Activated CD8-positive, alpha-beta T cell treated with anti-CD3 and anti-CD28 coated beads, Interleukin-2, amount 10 ng/mL, durations not matched to agents 7 days and 5 days (primary cell): ENCODE data around the gene TMEFF2. TPM values are rescaled to one million over a fixed set of nuclear protein-coding genes. Genes with fewer than 3 reads are reported as not detected.
A peak's percentile ranks its signal among the peaks of the same experiment; 100 is the strongest.

Experiments
- ATAC-seq: fragments of 150-1000 bp; cut with Tn5 transposase; one replicate; pipeline ENCODE4 v1.10.0; 2021; ENCODE audit warnings: moderate library complexity
- CTCF ChIA-PET: fragments of 350-600 bp; sonication (Branson Sonifier 250); formaldehyde crosslinking; loops from one replicate; lab custom pipeline; 2021; ENCODE audit warnings: antibody characterized with exemption; lab: Charles Lee
- POLR2A ChIA-PET: fragments of 350-600 bp; sonication (Branson Sonifier 250); formaldehyde crosslinking; loops from one replicate; lab custom pipeline; 2021; ENCODE audit warnings: antibody characterized with exemption; lab: Charles Lee
- DNase-seq: peaks from one replicate; pipeline ENCODE4 v3.0.0-alpha.2; 2020
- H3K27ac Mint-ChIP-seq: one replicate; pipeline ENCODE4 v1.8.0; 2021; ENCODE audit warnings: mild to moderate bottlenecking, mixed read lengths
- H3K27me3 Mint-ChIP-seq: one replicate; pipeline ENCODE4 v1.8.0; 2021; ENCODE audit warnings: low read depth, mixed read lengths
- H3K36me3 Mint-ChIP-seq: one replicate; pipeline ENCODE4 v1.8.0; 2021; ENCODE audit warnings: low read depth, mixed read lengths
- H3K4me1 Mint-ChIP-seq: one replicate; pipeline ENCODE4 v1.8.0; 2021; ENCODE audit warnings: low read depth, mixed read lengths
- H3K4me3 Mint-ChIP-seq: one replicate; pipeline ENCODE4 v1.8.0; 2021; ENCODE audit warnings: mild to moderate bottlenecking, mixed read lengths
- H3K9me3 Mint-ChIP-seq: one replicate; pipeline ENCODE4 v1.8.0; 2022; ENCODE audit warnings: mixed read lengths; ENCODE audit not compliant: insufficient read depth
- total RNA-seq, 2 experiments: library from RNA; stranded (reverse); gene quantifications; one replicate each; pipeline ENCODE4 v1.2.3, GENCODE V29; 2021

Gene TMEFF2
- not detected for total RNA-seq

GRCh38 chr2:192194866-192195547 lies at the start of gene TMEFF2:
TSS of gene TMEFF2 (minus strand) at chr2:192194933. CDS start at chr2:192194524, 409 bp downstream.
- DNase-seq, result peak; percentile 57
- H3K27me3 Mint-ChIP-seq, result peaks cover 59% of the 10 kb centered on the region
- peak; percentile 75 for ATAC-seq
- no peak within 1 kb of the TSS for H3K27ac Mint-ChIP-seq
- H3K9me3 Mint-ChIP-seq, result no peaks in the 10 kb centered on the region
- ChIA-PET CTCF (interaction anchor here (1.0 to 1.2 kb wide), 2 partner anchors 11 to 33 kb away, joined by 3 to 4 read pairs; no protein-coding TSS in a partner anchor), POLR2A (no interaction called here)
- H3K4me1 Mint-ChIP-seq, result peaks cover 30% of the 10 kb centered on the region
- no peaks in the 10 kb centered on the region for H3K36me3 Mint-ChIP-seq
- peak within 1 kb of the TSS; percentile 70 for H3K4me3 Mint-ChIP-seq

- no peaks in the 10 kb centered on the region for H3K36me3 Mint-ChIP-seq
- no peaks in the 10 kb centered on the region for H3K9me3 Mint-ChIP-seq
- H3K27ac Mint-ChIP-seq, result no peak overlapping the region
- DNase-seq, result no peak
- H3K4me1 Mint-ChIP-seq, result no peaks in the 10 kb centered on the region
- CTCF ChIA-PET, result no interaction called here
- ATAC-seq, result no peak
- POLR2A ChIA-PET, result no interaction called here
- no peaks in the 10 kb centered on the region for H3K27me3 Mint-ChIP-seq
- H3K4me3 Mint-ChIP-seq, result no peak overlapping the region
Observed at GRCh38 chr2:192243488-192243887, 48.8 kb upstream of the TMEFF2 start.

GRCh38 chr2:192236136-192236535 lies 41.4 kb upstream of the TMEFF2 start:
- Mint-ChIP-seq H3K36me3 (no peaks in the 10 kb centered on the region), H3K4me3 (no peak overlapping the region), H3K9me3 (no peaks in the 10 kb centered on the region), H3K27me3 (no peaks in the 10 kb centered on the region), H3K4me1 (no peaks in the 10 kb centered on the region), H3K27ac (no peak overlapping the region)
- DNase-seq (no peak), ATAC-seq (no peak)
- POLR2A ChIA-PET, result no interaction called here
- CTCF ChIA-PET, result no interaction called here

- Mint-ChIP-seq H3K27me3 (peaks cover 3% of the 10 kb centered on the region), H3K36me3 (no peaks in the 10 kb centered on the region), H3K4me1 (no peaks in the 10 kb centered on the region), H3K9me3 (no peaks in the 10 kb centered on the region), H3K27ac (no peak overlapping the region), H3K4me3 (no peak overlapping the region)
- CTCF ChIA-PET, result no interaction called here
- no peak for DNase-seq
- ATAC-seq, result no peak
- POLR2A ChIA-PET, result interaction anchor here (0.7 kb wide), 1 partner anchor 204 kb away, joined by 4 read pairs; no protein-coding TSS in a partner anchor
Observed at GRCh38 chr2:192230889-192231453, 36.2 kb upstream of the TMEFF2 start.

GRCh38 chr2:192228685-192229084 lies 34.0 kb upstream of the TMEFF2 start:
- H3K27ac Mint-ChIP-seq, result no peak overlapping the region
- CTCF ChIA-PET, result no interaction called here

GRCh38 chr2:192218970-192219369 lies 24.2 kb upstream of the TMEFF2 start:
- no peak for ATAC-seq
- H3K4me1 Mint-ChIP-seq, result no peaks in the 10 kb centered on the region
- H3K36me3 Mint-ChIP-seq, result no peaks in the 10 kb centered on the region
- no peak overlapping the region for H3K4me3 Mint-ChIP-seq
- POLR2A ChIA-PET, result no interaction called here
- no peak for DNase-seq
- no peaks in the 10 kb centered on the region for H3K27me3 Mint-ChIP-seq
- H3K9me3 Mint-ChIP-seq, result no peaks in the 10 kb centered on the region
- CTCF ChIA-PET, result no interaction called here
- H3K27ac Mint-ChIP-seq, result no peak overlapping the region

More at GRCh38 chr2:192228685-192229084, 34.0 kb upstream of the TMEFF2 start:
- Mint-ChIP-seq H3K36me3 (no peaks in the 10 kb centered on the region), H3K9me3 (no peaks in the 10 kb centered on the region), H3K4me3 (no peak overlapping the region), H3K27me3 (peaks cover 3% of the 10 kb centered on the region), H3K4me1 (no peaks in the 10 kb centered on the region)
- no peak for ATAC-seq
- no peak for DNase-seq
- POLR2A ChIA-PET, result no interaction called here

GRCh38 chr2:192218377-192218776 lies 23.6 kb upstream of the TMEFF2 start:
- ATAC-seq (no peak), DNase-seq (no peak)
- H3K9me3 Mint-ChIP-seq, result no peaks in the 10 kb centered on the region
- ChIA-PET POLR2A (no interaction called here), CTCF (no interaction called here)
- no peak overlapping the region for H3K4me3 Mint-ChIP-seq
- H3K27me3 Mint-ChIP-seq, result no peaks in the 10 kb centered on the region
- H3K27ac Mint-ChIP-seq, result no peak overlapping the region
- H3K4me1 Mint-ChIP-seq, result no peaks in the 10 kb centered on the region
- no peaks in the 10 kb centered on the region for H3K36me3 Mint-ChIP-seq

GRCh38 chr2:192216336-192216735 lies 21.6 kb upstream of the TMEFF2 start:
- no peaks in the 10 kb centered on the region for H3K4me1 Mint-ChIP-seq
- H3K4me3 Mint-ChIP-seq, result no peak overlapping the region
- CTCF ChIA-PET, result no interaction called here
- POLR2A ChIA-PET, result no interaction called here
- H3K9me3 Mint-ChIP-seq, result no peaks in the 10 kb centered on the region
- DNase-seq (no peak), ATAC-seq (no peak)
- no peaks in the 10 kb centered on the region for H3K36me3 Mint-ChIP-seq
- H3K27me3 Mint-ChIP-seq, result peaks cover 2% of the 10 kb centered on the region
- no peak overlapping the region for H3K27ac Mint-ChIP-seq

GRCh38 chr2:192215096-192215877 lies 20.6 kb upstream of the TMEFF2 start:
- DNase-seq (no peak), ATAC-seq (no peak)
- Mint-ChIP-seq H3K9me3 (no peaks in the 10 kb centered on the region), H3K27me3 (peaks cover 2% of the 10 kb centered on the region), H3K4me3 (no peak overlapping the region), H3K36me3 (no peaks in the 10 kb centered on the region), H3K4me1 (no peaks in the 10 kb centered on the region), H3K27ac (no peak overlapping the region)
- CTCF ChIA-PET, result no interaction called here
- POLR2A ChIA-PET, result no interaction called here

GRCh38 chr2:192208848-192209247 lies 14.1 kb upstream of the TMEFF2 start:
- Mint-ChIP-seq H3K9me3 (no peaks in the 10 kb centered on the region), H3K4me1 (no peaks in the 10 kb centered on the region), H3K36me3 (no peaks in the 10 kb centered on the region), H3K4me3 (no peak overlapping the region), H3K27ac (no peak overlapping the region), H3K27me3 (peaks cover 2% of the 10 kb centered on the region)
- CTCF ChIA-PET, result no interaction called here
- ATAC-seq, result no peak
- POLR2A ChIA-PET, result no interaction called here
- no peak for DNase-seq

- Mint-ChIP-seq H3K27ac (no peak overlapping the region), H3K9me3 (no peaks in the 10 kb centered on the region), H3K4me3 (no peak overlapping the region), H3K27me3 (peaks cover 2% of the 10 kb centered on the region), H3K4me1 (no peaks in the 10 kb centered on the region), H3K36me3 (no peaks in the 10 kb centered on the region)
- DNase-seq, result no peak
- CTCF ChIA-PET, result interaction anchor here (1.0 to 1.4 kb wide), 2 partner anchors 11 kb away, joined by 3 read pairs; partner anchors contain the start of gene TMEFF2
- no peak for ATAC-seq
- POLR2A ChIA-PET, result no interaction called here
Observed at GRCh38 chr2:192206399-192206798, 11.7 kb upstream of the TMEFF2 start.

GRCh38 chr2:192203876-192204275 lies 9.1 kb upstream of the TMEFF2 start:
- ChIA-PET POLR2A (no interaction called here), CTCF (no interaction called here)
- DNase-seq (no peak), ATAC-seq (no peak)
- H3K9me3 Mint-ChIP-seq, result no peaks in the 10 kb centered on the region
- H3K27me3 Mint-ChIP-seq, result peaks cover 7% of the 10 kb centered on the region
- no peak overlapping the region for H3K4me3 Mint-ChIP-seq
- no peak overlapping the region for H3K27ac Mint-ChIP-seq
- H3K4me1 Mint-ChIP-seq, result no peaks in the 10 kb centered on the region
- H3K36me3 Mint-ChIP-seq, result no peaks in the 10 kb centered on the region
